CD4-positive, alpha-beta memory T cell (primary cell): ENCODE data around the gene REV3L. TPM values are rescaled to one million over a fixed set of nuclear protein-coding genes. Genes with fewer than 3 reads are reported as not detected.

Source experiments
- CTCF ChIA-PET: fragments of 350-600 bp; sonication (Branson Sonifier 250); formaldehyde crosslinking; loops from one replicate; lab custom pipeline; 2021; ENCODE audit warnings: inconsistent platforms; ENCODE audit not compliant: partially characterized antibody; lab: Charles Lee
- POLR2A ChIA-PET: fragments of 350-600 bp; sonication (Branson Sonifier 250); formaldehyde crosslinking; loops from one replicate; lab custom pipeline; 2021; ENCODE audit not compliant: partially characterized antibody; lab: Charles Lee
- DNase-seq, 5 donors: peaks; one replicate each; pipeline versions ENCODE4 v3.0.0 to v3.0.0-alpha.2; 2020 to 2022; ENCODE audit warnings: mixed read lengths in 1 of 5
- H3K27ac ChIP-seq: one replicate; pipeline ENCODE4 v1.7.0; 2013; ENCODE audit warnings: low read depth, low read length
- H3K27me3 ChIP-seq: 2 replicates; pipeline ENCODE4 v1.7.0; 2013; ENCODE audit warnings: mild to moderate bottlenecking, low read length, moderate library complexity; ENCODE audit not compliant: insufficient read depth
- H3K36me3 ChIP-seq: 2 replicates; pipeline ENCODE4 v1.7.0; 2013; ENCODE audit warnings: mild to moderate bottlenecking, low read length, moderate library complexity; ENCODE audit not compliant: insufficient read depth
- H3K4me1 ChIP-seq: 2 replicates; pipeline ENCODE4 v1.7.0; 2013; ENCODE audit warnings: mild to moderate bottlenecking, low read length, moderate library complexity; ENCODE audit not compliant: insufficient read depth
- H3K4me3 ChIP-seq, 2 donors: one replicate each; pipeline ENCODE4 v1.7.0; 2013; ENCODE audit warnings: low read length in 2 of 2, mild to moderate bottlenecking in 1 of 2
- H3K9me3 ChIP-seq, 2 donors: one replicate each; pipeline ENCODE4 v1.7.0; 2013; ENCODE audit warnings: low read length in 2 of 2, control low read depth in 1 of 2; ENCODE audit not compliant: control insufficient read depth in 1 of 2
- H3K27ac Mint-ChIP-seq, 7 donors: one replicate each; pipeline ENCODE4 v1.8.0; 2020 to 2021; ENCODE audit warnings: mixed read lengths in 7 of 7, mild to moderate bottlenecking in 6 of 7, inconsistent platforms in 3 of 7, moderate library complexity in 3 of 7
- H3K27me3 Mint-ChIP-seq, 2 donors: one replicate each; pipeline ENCODE4 v1.8.0; 2020 to 2021; ENCODE audit warnings: mixed read lengths in 2 of 2
- H3K36me3 Mint-ChIP-seq, 2 donors: one replicate each; pipeline ENCODE4 v1.8.0; 2020 to 2021; ENCODE audit warnings: mixed read lengths in 2 of 2, inconsistent platforms in 1 of 2, mild to moderate bottlenecking in 1 of 2
- H3K4me1 Mint-ChIP-seq, 4 donors: one replicate each; pipeline ENCODE4 v1.8.0; 2020 to 2021; ENCODE audit warnings: mixed read lengths in 4 of 4, mild to moderate bottlenecking in 1 of 4
- H3K4me3 Mint-ChIP-seq, 8 donors: one replicate each; pipeline ENCODE4 v1.8.0; 2020 to 2021; ENCODE audit warnings: mixed read lengths in 8 of 8, mild to moderate bottlenecking in 7 of 8, moderate library complexity in 6 of 8, inconsistent platforms in 3 of 8
- H3K9me3 Mint-ChIP-seq, 8 donors: one replicate each; pipeline ENCODE4 v1.8.0; 2020 to 2021; ENCODE audit warnings: mixed read lengths in 8 of 8, mild to moderate bottlenecking in 5 of 8, inconsistent platforms in 3 of 8, moderate library complexity in 1 of 8
- intact Hi-C: fragments of 100-400 bp; cut with micrococcal nuclease; formaldehyde crosslinking; loops from one replicate; pipeline ENCODE4 v1.15.1; 2023
- polyA plus RNA-seq, 2 donors: library from polyadenylated mRNA; unstranded; fragments of 300-500 nt; fragmentation: Illumina TruSeq; gene quantifications; one replicate each; pipeline ENCODE4 v1.2.3, GENCODE V29; 2021
- total RNA-seq, 2 experiments: library from RNA; stranded (reverse); gene quantifications; one replicate each; pipeline ENCODE4 v1.2.3, GENCODE V29; 2021

Gene REV3L
- total and polyA plus RNA-seq, 4 experiments from 2014 or later, result 8.0 to 34.5 (median 24.5) TPM

DNA sequence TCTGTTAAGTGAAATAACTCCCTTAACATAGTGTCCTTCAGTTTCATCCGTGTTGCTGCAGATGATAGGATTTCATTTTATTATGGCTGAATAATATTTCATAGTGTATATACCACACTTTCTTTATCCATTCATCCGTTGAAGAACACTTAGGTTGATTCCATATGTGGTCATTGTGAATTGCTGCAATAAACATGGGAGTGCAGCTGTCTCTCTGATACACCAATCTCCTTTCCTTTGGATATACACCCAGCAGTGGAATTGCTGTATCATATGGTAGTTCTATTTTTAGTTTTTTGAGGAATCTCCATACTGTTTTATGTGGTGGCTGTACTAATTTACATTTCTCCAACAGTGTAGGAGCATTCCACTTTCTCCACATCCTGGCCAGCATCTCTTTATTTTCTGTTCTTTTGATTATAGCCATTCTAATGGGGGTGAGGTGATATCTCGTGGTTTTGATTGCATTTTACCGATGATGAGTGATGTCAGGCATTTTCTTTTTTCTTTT is 202.5 kb downstream of the REV3L start:
- POLR2A ChIA-PET, result no interaction called here
- Mint-ChIP-seq H3K9me3 (peaks cover 0 to 9% (median 7%) of the 10 kb centered on the region in 8 donors), H3K4me1 (peaks cover 0 to 5% (median 1%) of the 10 kb centered on the region in 4 donors), H3K27ac (no peak overlapping the region), H3K36me3 (peaks cover 76 to 79% of the 10 kb centered on the region in 2 donors), H3K27me3 (no peaks in the 10 kb centered on the region), H3K4me3 (no peak overlapping the region)
- peaks cover 17% of the 10 kb centered on the region for H3K36me3 ChIP-seq
- H3K4me1 ChIP-seq, result no peaks in the 10 kb centered on the region
- H3K4me3 ChIP-seq, result no peak overlapping the region
- H3K27ac ChIP-seq, result no peak overlapping the region
- intact Hi-C loops, result no loop called here
- no peaks in the 10 kb centered on the region for H3K27me3 ChIP-seq
- H3K9me3 ChIP-seq, result no peaks in the 10 kb centered on the region
- CTCF ChIA-PET, result no interaction called here
- no peak for DNase-seq

- Histone ChIP-seq H3K27ac (no peak overlapping the region), H3K4me1 (no peaks in the 10 kb centered on the region), H3K4me3 (no peak overlapping the region), H3K9me3 (no peaks in the 10 kb centered on the region), H3K36me3 (peaks cover 22% of the 10 kb centered on the region), H3K27me3 (no peaks in the 10 kb centered on the region)
- H3K4me3 Mint-ChIP-seq, result no peak overlapping the region
- DNase-seq, result no peak
- H3K9me3 Mint-ChIP-seq, result peaks cover 0 to 23% (median 21%) of the 10 kb centered on the region in 8 donors
- ChIA-PET CTCF (no interaction called here), POLR2A (no interaction called here)
- no peaks in the 10 kb centered on the region for H3K27me3 Mint-ChIP-seq
- intact Hi-C loops, result no loop called here
- H3K36me3 Mint-ChIP-seq, result peaks cover 85 to 88% of the 10 kb centered on the region in 2 donors
- peaks cover 0 to 7% (median 1%) of the 10 kb centered on the region in 4 donors for H3K4me1 Mint-ChIP-seq
- H3K27ac Mint-ChIP-seq, result no peak overlapping the region
Observed at GRCh38 chr6:111278731-111279130, 204.3 kb downstream of the REV3L start.

DNA sequence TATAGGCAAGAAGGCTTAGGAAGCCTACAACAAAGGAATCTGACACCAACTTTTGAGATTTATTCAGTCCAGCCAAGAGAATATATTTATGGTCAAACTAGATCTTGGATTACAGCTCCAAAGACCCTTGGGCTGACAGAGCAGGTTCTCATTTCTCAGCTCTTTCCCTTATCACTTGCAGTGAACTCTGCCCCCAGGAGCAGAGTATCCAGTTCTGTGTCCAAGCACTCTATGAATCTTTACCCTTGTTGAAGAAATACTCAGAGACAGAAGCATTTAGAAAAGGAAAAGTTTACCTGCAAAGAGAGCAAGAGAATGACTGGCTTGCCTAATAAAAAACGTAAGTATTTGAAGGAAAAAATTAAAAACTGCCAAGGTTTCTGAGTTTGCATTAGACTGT is 205.2 kb downstream of the REV3L start:
- intact Hi-C loops, result no loop called here
- Mint-ChIP-seq H3K36me3 (peaks cover 89 to 90% of the 10 kb centered on the region in 2 donors), H3K4me3 (no peak overlapping the region), H3K9me3 (peaks cover 0 to 32% (median 28%) of the 10 kb centered on the region in 8 donors), H3K4me1 (peaks cover 0 to 7% (median 1%) of the 10 kb centered on the region in 4 donors), H3K27me3 (no peaks in the 10 kb centered on the region), H3K27ac (no peak overlapping the region)
- Histone ChIP-seq H3K4me1 (no peaks in the 10 kb centered on the region), H3K36me3 (peaks cover 22% of the 10 kb centered on the region), H3K9me3 (no peaks in the 10 kb centered on the region), H3K27ac (no peak overlapping the region), H3K27me3 (no peaks in the 10 kb centered on the region), H3K4me3 (no peak overlapping the region)
- DNase-seq, result no peak
- CTCF ChIA-PET, result interaction anchor here (0.7 to 1.3 kb wide), 2 partner anchors 18 to 201 kb away, joined by 5 read pairs; a partner anchor contains a TSS
- POLR2A ChIA-PET, result no interaction called here

DNA sequence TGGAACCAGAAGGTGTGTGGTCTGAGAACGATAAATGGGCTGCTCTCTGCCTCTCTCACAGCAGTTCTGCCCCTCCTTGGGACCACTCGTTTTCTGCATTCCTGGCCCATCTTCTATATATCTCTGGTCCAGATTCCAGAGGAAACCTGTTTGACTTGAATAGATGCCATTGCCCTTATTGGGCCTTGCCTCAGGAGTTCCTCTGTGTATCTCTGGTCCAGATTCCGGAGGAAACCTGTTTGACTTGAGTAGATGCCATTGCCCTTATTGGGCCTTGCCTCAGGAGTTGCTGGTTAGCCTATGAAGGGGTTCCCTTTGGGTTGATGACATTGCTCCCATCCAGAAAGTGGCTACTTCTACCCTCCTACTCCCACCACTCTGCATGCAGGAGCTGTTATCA is 206.3 kb downstream of the REV3L start:
- CTCF ChIA-PET, result interaction anchor here (1.3 kb wide), 1 partner anchor 17 kb away, joined by 5 read pairs; a partner anchor contains a TSS
- intact Hi-C loops, result no loop called here
- Mint-ChIP-seq H3K27me3 (no peaks in the 10 kb centered on the region), H3K4me3 (no peak overlapping the region), H3K36me3 (peaks cover 81 to 83% of the 10 kb centered on the region in 2 donors), H3K4me1 (peaks cover 0 to 7% (median 1%) of the 10 kb centered on the region in 4 donors), H3K9me3 (peaks cover 0 to 34% (median 30%) of the 10 kb centered on the region in 8 donors), H3K27ac (no peak overlapping the region)
- POLR2A ChIA-PET, result no interaction called here
- H3K36me3 ChIP-seq, result peaks cover 22% of the 10 kb centered on the region
- no peaks in the 10 kb centered on the region for H3K4me1 ChIP-seq
- H3K9me3 ChIP-seq, result no peaks in the 10 kb centered on the region
- no peak overlapping the region for H3K27ac ChIP-seq
- DNase-seq, result no peak
- no peak overlapping the region for H3K4me3 ChIP-seq
- H3K27me3 ChIP-seq, result no peaks in the 10 kb centered on the region

- Histone ChIP-seq H3K4me3 (no peak overlapping the region), H3K27me3 (no peaks in the 10 kb centered on the region), H3K4me1 (no peaks in the 10 kb centered on the region), H3K9me3 (no peaks in the 10 kb centered on the region), H3K27ac (no peak overlapping the region), H3K36me3 (peaks cover 22% of the 10 kb centered on the region)
- POLR2A ChIA-PET, result no interaction called here
- CTCF ChIA-PET, result interaction anchor here (1.7 kb wide), 1 partner anchor 17 kb away, joined by 5 read pairs; a partner anchor contains a TSS
- intact Hi-C loops, result no loop called here
- Mint-ChIP-seq H3K27ac (no peak overlapping the region), H3K4me3 (no peak overlapping the region), H3K4me1 (peaks cover 0 to 7% (median 1%) of the 10 kb centered on the region in 4 donors), H3K36me3 (peaks cover 79 to 81% of the 10 kb centered on the region in 2 donors), H3K9me3 (peaks cover 0 to 34% (median 30%) of the 10 kb centered on the region in 8 donors), H3K27me3 (no peaks in the 10 kb centered on the region)
- DNase-seq, result no peak
Observed at GRCh38 chr6:111276335-111276734, 206.7 kb downstream of the REV3L start.

DNA sequence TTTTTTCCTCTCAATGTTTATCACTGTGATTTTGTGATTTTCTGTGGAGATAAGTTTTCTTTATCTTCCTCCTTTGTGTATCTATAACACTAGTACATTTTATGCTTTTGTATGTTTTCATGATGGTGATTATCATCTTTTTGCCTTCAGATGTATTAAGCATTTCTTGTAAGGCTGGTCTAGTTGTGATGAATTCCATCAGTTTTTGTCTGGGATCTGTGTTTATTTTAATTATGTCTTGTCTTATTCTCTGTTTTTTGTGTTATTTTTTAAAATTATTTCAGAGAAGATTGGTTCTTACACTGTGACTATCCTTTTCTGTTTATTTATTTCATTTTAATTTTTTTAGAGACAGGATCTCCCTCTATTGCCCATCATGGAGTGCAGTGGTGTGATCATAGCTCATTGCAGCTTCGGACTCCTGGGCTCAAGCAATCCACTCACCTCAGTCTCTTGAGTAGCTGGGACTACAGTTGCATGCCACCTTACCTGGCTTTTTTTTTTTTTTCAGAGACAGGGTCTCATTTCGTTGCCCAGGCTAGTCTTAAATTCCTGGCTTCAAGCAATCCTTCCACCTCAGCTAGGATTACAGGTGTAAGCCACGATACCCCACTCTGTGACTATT is 208.3 kb downstream of the REV3L start:
- Histone ChIP-seq H3K4me1 (no peaks in the 10 kb centered on the region), H3K36me3 (peaks cover 23% of the 10 kb centered on the region), H3K4me3 (no peak overlapping the region), H3K27ac (no peak overlapping the region), H3K9me3 (no peaks in the 10 kb centered on the region), H3K27me3 (no peaks in the 10 kb centered on the region)
- Mint-ChIP-seq H3K36me3 (peaks cover 73 to 75% of the 10 kb centered on the region in 2 donors), H3K27me3 (no peaks in the 10 kb centered on the region), H3K4me1 (peaks cover 0 to 7% (median 3%) of the 10 kb centered on the region in 4 donors), H3K9me3 (peaks cover 0 to 36% (median 30%) of the 10 kb centered on the region in 8 donors), H3K4me3 (no peak overlapping the region), H3K27ac (no peak overlapping the region)
- intact Hi-C loops, result no loop called here
- ChIA-PET CTCF (interaction anchor here (1.7 kb wide), 1 partner anchor 15 kb away, joined by 5 read pairs; a partner anchor contains a TSS), POLR2A (no interaction called here)
- no peak for DNase-seq

GRCh38 chr6:111270121-111270520 is 212.9 kb downstream of the REV3L start:
- no peak for DNase-seq
- peaks cover 0 to 26% (median 23%) of the 10 kb centered on the region in 8 donors for H3K9me3 Mint-ChIP-seq
- Histone ChIP-seq H3K4me1 (peaks cover 12% of the 10 kb centered on the region), H3K36me3 (peaks cover 22% of the 10 kb centered on the region), H3K27ac (no peak overlapping the region), H3K4me3 (no peak overlapping the region), H3K27me3 (no peaks in the 10 kb centered on the region), H3K9me3 (no peaks in the 10 kb centered on the region)
- no peaks in the 10 kb centered on the region for H3K27me3 Mint-ChIP-seq
- intact Hi-C loops, result no loop called here
- no peak overlapping the region for H3K4me3 Mint-ChIP-seq
- peaks cover 9 to 39% (median 18%) of the 10 kb centered on the region in 4 donors for H3K4me1 Mint-ChIP-seq
- peaks cover 67 to 72% of the 10 kb centered on the region in 2 donors for H3K36me3 Mint-ChIP-seq
- POLR2A ChIA-PET, result no interaction called here
- peak overlapping the region in 1 of 7 donors; percentile 53 for H3K27ac Mint-ChIP-seq
- CTCF ChIA-PET, result interaction anchor here (4.1 kb wide), 1 partner anchor 11 kb away, joined by 19 read pairs; a partner anchor contains a TSS
